Right kidney (tissue), 1 donor: ENCODE measurements around the gene KAT6B.

ENCODE experiments used
- DNase-seq: peaks from one replicate; pipeline ENCODE4 v3.0.0-alpha.2; 2016

Gene KAT6B

GRCh38 chr10:74921744-74922143, 95.3 kb downstream of the KAT6B start:
- DNase-seq: no peak

- no peak for DNase-seq
These were observed 96.5 kb downstream of the KAT6B start for GRCh38 chr10:74922921-74923320.

GRCh38 chr10:74923556-74923955, 97.2 kb downstream of the KAT6B start:
- no peak for DNase-seq

GRCh38 chr10:74924251-74924963, 98.0 kb downstream of the KAT6B start:
- DNase-seq: no peak

GRCh38 chr10:74925291-74925690, 98.9 kb downstream of the KAT6B start:
- no peak for DNase-seq

- no peak for DNase-seq
These were observed 99.3 kb downstream of the KAT6B start for GRCh38 chr10:74925708-74926107.

GRCh38 chr10:74926791-74927585, 100.6 kb downstream of the KAT6B start:
- DNase-seq: no peak

- DNase-seq: no peak
These were observed 101.3 kb downstream of the KAT6B start for GRCh38 chr10:74927701-74928100.

- no peak for DNase-seq
These were observed 102.4 kb downstream of the KAT6B start for GRCh38 chr10:74928742-74929191.

- DNase-seq: no peak
These were observed 102.8 kb downstream of the KAT6B start for GRCh38 chr10:74929197-74929596.

GRCh38 chr10:74930965-74931364, 104.6 kb downstream of the KAT6B start:
- DNase-seq: no peak

- no peak for DNase-seq
These were observed 106.2 kb downstream of the KAT6B start for GRCh38 chr10:74932648-74933047.

- DNase-seq: no peak
These were observed 107.9 kb downstream of the KAT6B start for GRCh38 chr10:74934100-74934812.

- DNase-seq: no peak
These were observed 110.3 kb downstream of the KAT6B start for GRCh38 chr10:74936577-74937265.

- no peak for DNase-seq
These were observed 111.0 kb downstream of the KAT6B start for GRCh38 chr10:74937266-74937856.

GRCh38 chr10:74944205-74944604, 117.8 kb downstream of the KAT6B start:
- no peak for DNase-seq

GRCh38 chr10:74947781-74948401, 121.5 kb downstream of the KAT6B start:
- no peak for DNase-seq

- DNase-seq: no peak
These were observed 122.8 kb downstream of the KAT6B start for GRCh38 chr10:74949034-74949832.

- DNase-seq: no peak
These were observed 123.7 kb downstream of the KAT6B start for GRCh38 chr10:74949843-74950765.

GRCh38 chr10:74953214-74953613, 126.8 kb downstream of the KAT6B start:
- no peak for DNase-seq
